Measurements from ENCODE around the gene AVP. TPM values are rescaled to one million over a fixed set of nuclear protein-coding genes. Genes with fewer than 3 reads are reported as not detected.

Gene AVP
- polyA plus RNA-seq, 1 donor from 2014 or later: not detected

GRCh38 chr20:3040086-3040485 lies 44.4 kb downstream of the AVP start:
- no peak overlapping the region for H3K4me2 ChIP-seq (ENCODE audit: low read length)
- H3F3A ChIP-seq (ENCODE audit: insufficient read depth, low read length, poor library complexity, severe bottlenecking): no peaks in the 10 kb centered on the region
- H3K36me3 ChIP-seq (ENCODE audit: insufficient read depth, low read length): peaks cover 13% of the 10 kb centered on the region
- no peak overlapping the region for H3K27ac ChIP-seq (ENCODE audit: low read length)
- H3K9me2 ChIP-seq (ENCODE audit: insufficient read depth, low read length): no peaks in the 10 kb centered on the region
- no peak overlapping the region for H2AFZ ChIP-seq (ENCODE audit: low read depth, low read length)
- H3K9me3 ChIP-seq (ENCODE audit: low read length): no peaks in the 10 kb centered on the region
- no peaks in the 10 kb centered on the region for H3K27me3 ChIP-seq (ENCODE audit: insufficient read depth, low read depth, low read length)
- H3K79me2 ChIP-seq (replicated peaks; ENCODE audit: insufficient read depth, low read length): no peaks in the 10 kb centered on the region
- H3K4me3 ChIP-seq (ENCODE audit: low read length): no peak overlapping the region
- no peaks in the 10 kb centered on the region for H4K20me1 ChIP-seq (ENCODE audit: insufficient read depth)
- no peak overlapping the region for H3K9ac ChIP-seq (ENCODE audit: low read length)
- TF ChIP-seq EP300 (conservative IDR thresholded peaks at IDR 0.05; ENCODE audit: poor library complexity, severe bottlenecking) (no peak), RAD21 (conservative IDR thresholded peaks at IDR 0.05) (no peak), SMC3 (conservative IDR thresholded peaks at IDR 0.05; ENCODE audit: poor library complexity) (no peak), EZH2 (IDR thresholded peaks at IDR 0.05; ENCODE audit: borderline replicate concordance, insufficient read depth, low read length, poor library complexity, severe bottlenecking) (no peak), MXI1 (conservative IDR thresholded peaks at IDR 0.05; ENCODE audit: poor library complexity, severe bottlenecking) (no peak), TAF1 (IDR thresholded peaks at IDR 0.05; ENCODE audit: low read depth) (no peak), POLR2AphosphoS5 (IDR thresholded peaks at IDR 0.05) (no peak)
- TF ChIP-seq, protein P1, sequence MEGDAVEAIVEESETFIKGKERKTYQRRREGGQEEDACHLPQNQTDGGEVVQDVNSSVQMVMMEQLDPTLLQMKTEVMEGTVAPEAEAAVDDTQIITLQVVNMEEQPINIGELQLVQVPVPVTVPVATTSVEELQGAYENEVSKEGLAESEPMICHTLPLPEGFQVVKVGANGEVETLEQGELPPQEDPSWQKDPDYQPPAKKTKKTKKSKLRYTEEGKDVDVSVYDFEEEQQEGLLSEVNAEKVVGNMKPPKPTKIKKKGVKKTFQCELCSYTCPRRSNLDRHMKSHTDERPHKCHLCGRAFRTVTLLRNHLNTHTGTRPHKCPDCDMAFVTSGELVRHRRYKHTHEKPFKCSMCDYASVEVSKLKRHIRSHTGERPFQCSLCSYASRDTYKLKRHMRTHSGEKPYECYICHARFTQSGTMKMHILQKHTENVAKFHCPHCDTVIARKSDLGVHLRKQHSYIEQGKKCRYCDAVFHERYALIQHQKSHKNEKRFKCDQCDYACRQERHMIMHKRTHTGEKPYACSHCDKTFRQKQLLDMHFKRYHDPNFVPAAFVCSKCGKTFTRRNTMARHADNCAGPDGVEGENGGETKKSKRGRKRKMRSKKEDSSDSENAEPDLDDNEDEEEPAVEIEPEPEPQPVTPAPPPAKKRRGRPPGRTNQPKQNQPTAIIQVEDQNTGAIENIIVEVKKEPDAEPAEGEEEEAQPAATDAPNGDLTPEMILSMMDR (IDR thresholded peaks at IDR 0.05; ENCODE audit: poor library complexity, severe bottlenecking): no peak
- TF ChIP-seq, protein P2, sequence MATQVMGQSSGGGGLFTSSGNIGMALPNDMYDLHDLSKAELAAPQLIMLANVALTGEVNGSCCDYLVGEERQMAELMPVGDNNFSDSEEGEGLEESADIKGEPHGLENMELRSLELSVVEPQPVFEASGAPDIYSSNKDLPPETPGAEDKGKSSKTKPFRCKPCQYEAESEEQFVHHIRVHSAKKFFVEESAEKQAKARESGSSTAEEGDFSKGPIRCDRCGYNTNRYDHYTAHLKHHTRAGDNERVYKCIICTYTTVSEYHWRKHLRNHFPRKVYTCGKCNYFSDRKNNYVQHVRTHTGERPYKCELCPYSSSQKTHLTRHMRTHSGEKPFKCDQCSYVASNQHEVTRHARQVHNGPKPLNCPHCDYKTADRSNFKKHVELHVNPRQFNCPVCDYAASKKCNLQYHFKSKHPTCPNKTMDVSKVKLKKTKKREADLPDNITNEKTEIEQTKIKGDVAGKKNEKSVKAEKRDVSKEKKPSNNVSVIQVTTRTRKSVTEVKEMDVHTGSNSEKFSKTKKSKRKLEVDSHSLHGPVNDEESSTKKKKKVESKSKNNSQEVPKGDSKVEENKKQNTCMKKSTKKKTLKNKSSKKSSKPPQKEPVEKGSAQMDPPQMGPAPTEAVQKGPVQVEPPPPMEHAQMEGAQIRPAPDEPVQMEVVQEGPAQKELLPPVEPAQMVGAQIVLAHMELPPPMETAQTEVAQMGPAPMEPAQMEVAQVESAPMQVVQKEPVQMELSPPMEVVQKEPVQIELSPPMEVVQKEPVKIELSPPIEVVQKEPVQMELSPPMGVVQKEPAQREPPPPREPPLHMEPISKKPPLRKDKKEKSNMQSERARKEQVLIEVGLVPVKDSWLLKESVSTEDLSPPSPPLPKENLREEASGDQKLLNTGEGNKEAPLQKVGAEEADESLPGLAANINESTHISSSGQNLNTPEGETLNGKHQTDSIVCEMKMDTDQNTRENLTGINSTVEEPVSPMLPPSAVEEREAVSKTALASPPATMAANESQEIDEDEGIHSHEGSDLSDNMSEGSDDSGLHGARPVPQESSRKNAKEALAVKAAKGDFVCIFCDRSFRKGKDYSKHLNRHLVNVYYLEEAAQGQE (IDR thresholded peaks at IDR 0.05; ENCODE audit: borderline replicate concordance): no peak

DNA sequence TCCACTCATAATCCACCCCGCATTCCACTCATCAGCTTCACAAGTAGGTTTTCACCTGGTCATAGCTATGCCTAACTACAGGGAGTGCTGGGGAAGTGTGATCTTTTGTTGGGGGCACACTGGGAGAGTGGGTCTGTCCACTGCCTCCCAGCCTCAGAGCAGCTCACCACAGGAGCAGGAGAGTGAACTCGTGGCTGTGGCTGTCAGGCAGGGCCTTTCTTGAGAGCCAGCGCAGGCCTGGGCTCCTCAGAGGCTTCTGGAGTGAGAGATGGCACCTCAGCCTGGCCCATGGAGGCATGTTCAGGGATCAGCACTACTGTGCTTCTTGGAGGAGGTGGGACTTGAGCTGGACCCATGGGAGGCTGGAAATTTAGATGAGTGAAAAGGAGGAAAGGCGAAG lies 45.1 kb downstream of the AVP start:
- peaks cover 13% of the 10 kb centered on the region for H3K36me3 ChIP-seq (ENCODE audit: insufficient read depth, low read length)
- H3K4me2 ChIP-seq (ENCODE audit: low read length): no peak overlapping the region
- no peaks in the 10 kb centered on the region for H3K9me2 ChIP-seq (ENCODE audit: insufficient read depth, low read length)
- H3K79me2 ChIP-seq (replicated peaks; ENCODE audit: insufficient read depth, low read length): no peaks in the 10 kb centered on the region
- no peaks in the 10 kb centered on the region for H3K27me3 ChIP-seq (ENCODE audit: insufficient read depth, low read depth, low read length)
- no peak overlapping the region for H3K27ac ChIP-seq (ENCODE audit: low read length)
- H3F3A ChIP-seq (ENCODE audit: insufficient read depth, low read length, poor library complexity, severe bottlenecking): no peaks in the 10 kb centered on the region
- H3K4me3 ChIP-seq (ENCODE audit: low read length): no peak overlapping the region
- no peak overlapping the region for H3K9ac ChIP-seq (ENCODE audit: low read length)
- no peak overlapping the region for H2AFZ ChIP-seq (ENCODE audit: low read depth, low read length)
- no peaks in the 10 kb centered on the region for H3K9me3 ChIP-seq (ENCODE audit: low read length)
- no peak for TF ChIP-seq POLR2AphosphoS5 (IDR thresholded peaks at IDR 0.05)
- TF ChIP-seq, protein P1 (IDR thresholded peaks at IDR 0.05; ENCODE audit: poor library complexity, severe bottlenecking): no peak
- TF ChIP-seq EZH2 (IDR thresholded peaks at IDR 0.05; ENCODE audit: borderline replicate concordance, insufficient read depth, low read length, poor library complexity, severe bottlenecking): no peak
- TF ChIP-seq TAF1 (IDR thresholded peaks at IDR 0.05; ENCODE audit: low read depth): no peak
- no peak for TF ChIP-seq EP300 (conservative IDR thresholded peaks at IDR 0.05; ENCODE audit: poor library complexity, severe bottlenecking)
- TF ChIP-seq RAD21 (conservative IDR thresholded peaks at IDR 0.05): no peak
- TF ChIP-seq, protein P2 (IDR thresholded peaks at IDR 0.05; ENCODE audit: borderline replicate concordance): no peak
- no peak for TF ChIP-seq SMC3 (conservative IDR thresholded peaks at IDR 0.05; ENCODE audit: poor library complexity)
- no peak for TF ChIP-seq MXI1 (conservative IDR thresholded peaks at IDR 0.05; ENCODE audit: poor library complexity, severe bottlenecking)
- H4K20me1 ChIP-seq (ENCODE audit: insufficient read depth): no peaks in the 10 kb centered on the region
